ENCODE results near the gene FAM78A. TPM values are rescaled to one million over a fixed set of nuclear protein-coding genes. Genes with fewer than 3 reads are reported as not detected.

Gene FAM78A
- total and polyA plus RNA-seq, 12 donors: 7.0 to 53.1 (median 30.3) TPM

DNA sequence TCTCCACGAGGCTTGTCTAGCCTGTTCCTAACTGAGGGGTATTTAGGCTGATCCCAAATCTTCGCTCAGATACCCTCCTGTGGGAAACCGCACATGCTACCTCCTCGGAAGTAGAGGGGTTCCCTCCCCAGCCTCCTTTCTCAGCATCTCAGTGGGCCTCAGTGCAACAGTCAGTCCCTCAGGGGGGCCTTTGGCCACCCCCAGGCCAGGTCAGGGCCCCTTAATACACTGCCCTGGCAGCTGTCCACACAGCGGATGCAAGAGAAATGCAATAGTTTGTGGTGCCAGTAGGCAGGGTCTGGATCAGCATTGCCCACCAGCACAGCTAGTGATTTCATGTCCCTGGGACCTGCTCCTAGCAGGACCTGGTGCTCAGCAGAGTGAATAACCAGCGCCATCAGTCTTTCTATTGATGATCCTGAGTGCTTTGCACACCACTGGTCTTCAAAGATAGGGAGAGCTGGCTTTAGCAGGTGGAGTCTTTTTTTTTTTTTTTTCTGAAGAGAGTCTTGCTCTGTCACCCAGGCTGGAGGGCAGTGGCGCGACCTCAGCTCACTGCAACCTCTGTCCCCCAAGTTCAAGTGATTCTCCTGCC, 20.7 kb upstream of the FAM78A start:
- WGBS, 2 donors: 60 to 79% methylated on average over 8 of the region's 8 CpGs

DNA sequence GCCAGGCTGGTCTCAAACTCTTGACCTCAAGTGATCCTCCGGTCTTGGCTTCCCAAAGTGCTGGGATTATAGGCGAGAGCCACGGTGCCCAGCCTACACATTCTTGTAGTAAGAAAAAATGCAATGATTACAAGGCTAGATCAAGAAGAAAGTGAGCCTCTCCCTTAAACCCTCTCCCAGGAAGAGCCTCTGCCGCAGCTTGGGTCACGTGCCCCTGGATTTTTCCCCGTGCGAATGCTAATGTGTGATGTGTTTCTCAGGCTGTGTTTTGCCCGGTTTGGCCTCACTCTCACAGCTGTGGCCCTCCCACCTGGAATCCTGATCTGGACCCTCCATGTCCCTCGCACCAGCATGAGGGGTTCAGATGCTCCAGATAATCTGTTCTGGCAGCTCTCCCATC, 20.1 kb upstream of the FAM78A start:
- no peaks in the 10 kb centered on the region for H3K9me3 ChIP-seq
- 54 to 66% methylated on average over 9 of the region's 9 CpGs for WGBS, 2 donors
- no peak for DNase-seq
- intact Hi-C loops (cut with DNase I): no loop called here
- no peak overlapping the region for H3K4me3 ChIP-seq
- H3K36me3 ChIP-seq: peaks cover 0 to 35% (median 0%) of the 10 kb centered on the region in 9 donors
- no peak for TF ChIP-seq CTCF (IDR thresholded peaks at IDR 0.05)
- ATAC-seq: no peak
- no peaks in the 10 kb centered on the region for H3K27me3 ChIP-seq
- H3K4me1 ChIP-seq: peaks cover 8 to 94% (median 51%) of the 10 kb centered on the region in 9 donors
- peak overlapping the region; percentile 76 to 98 (median 90) for H3K27ac ChIP-seq

More for the DNA sequence above, 20.7 kb upstream of the FAM78A start:
- peaks cover 0 to 31% (median 0%) of the 10 kb centered on the region in 9 donors for H3K36me3 ChIP-seq
- intact Hi-C loops (cut with DNase I): no loop called here
- no peaks in the 10 kb centered on the region for H3K27me3 ChIP-seq
- no peak for TF ChIP-seq CTCF (IDR thresholded peaks at IDR 0.05)
- H3K27ac ChIP-seq: peak overlapping the region; percentile 76 to 98 (median 90)
- ATAC-seq (no peak), DNase-seq (no peak)
- peaks cover 8 to 93% (median 49%) of the 10 kb centered on the region in 9 donors for H3K4me1 ChIP-seq
- no peaks in the 10 kb centered on the region for H3K9me3 ChIP-seq
- H3K4me3 ChIP-seq: no peak overlapping the region

- WGBS, 2 donors: 74 to 78% methylated on average over 10 of the region's 10 CpGs
- no peak for TF ChIP-seq CTCF (IDR thresholded peaks at IDR 0.05)
- H3K4me3 ChIP-seq: peak overlapping the region in 4 of 10 donors; percentile 3 to 79 (median 46)
- peaks cover 0 to 35% (median 0%) of the 10 kb centered on the region in 9 donors for H3K36me3 ChIP-seq
- ATAC-seq: no peak
- intact Hi-C loops (cut with DNase I): loop anchor here in 1 of 10 donors (5.0 kb wide), 1 partner anchor 39 kb away; no protein-coding TSS in a partner anchor
- H3K9me3 ChIP-seq: no peaks in the 10 kb centered on the region
- H3K27me3 ChIP-seq: no peaks in the 10 kb centered on the region
- H3K27ac ChIP-seq: peak overlapping the region in 8 of 10 donors; percentile 17 to 98 (median 92)
- peaks cover 10 to 92% (median 57%) of the 10 kb centered on the region in 9 donors for H3K4me1 ChIP-seq
- DNase-seq: no peak
These were observed 16.6 kb upstream of the FAM78A start for GRCh38 chr9:131292937-131293336.

- intact Hi-C loops (cut with DNase I): loop anchor here in 1 of 10 donors (5.0 kb wide), 1 partner anchor 40 kb away; no protein-coding TSS in a partner anchor
- Histone ChIP-seq H3K27me3 (no peaks in the 10 kb centered on the region), H3K27ac (peak overlapping the region in 7 of 10 donors; percentile 61 to 98 (median 94)), H3K4me3 (peak overlapping the region in 7 of 10 donors; percentile 67 to 79 (median 78)), H3K9me3 (no peaks in the 10 kb centered on the region), H3K4me1 (peaks cover 10 to 92% (median 47%) of the 10 kb centered on the region in 9 donors), H3K36me3 (peaks cover 0 to 35% (median 0%) of the 10 kb centered on the region in 9 donors)
- no peak for TF ChIP-seq CTCF (IDR thresholded peaks at IDR 0.05)
- WGBS, 2 donors: 49 to 73% methylated on average over 7 of the region's 7 CpGs
- DNase-seq: no peak
- ATAC-seq: no peak
These were observed 15.5 kb upstream of the FAM78A start for GRCh38 chr9:131291795-131292315.

Measured in heart right ventricle (tissue), 16 donors.